GM23338 (cell line): Measurements from ENCODE around the gene EREG.

Experiments
- EZH2 ChIP-seq: fragments of 200-600 bp; sonication (generic); IDR thresholded peaks from one replicate; pipeline ENCODE4 v1.8.0; 2017; ENCODE audit warnings: antibody characterized with exemption, mild to moderate bottlenecking, low read depth; ENCODE audit not compliant: unreplicated experiment
- ZNF331 ChIP-seq: fragments of 250-450 bp; sonication (Bioruptor Pico); IDR thresholded peaks from 2 replicates; pipeline ENCODE4 v1.5.0; 2020; ENCODE audit warnings: low read depth, mild to moderate bottlenecking, moderate library complexity
- TF ChIP-seq, protein P1 (sequence below), 2 experiments: fragments of 200-600 bp in 1 of 2; sonication (generic) in 1 of 2; conservative IDR thresholded peaks; 2 replicates each; pipeline versions ENCODE4 v1.5.1 to v1.6.1; 2016 to 2017; ENCODE audit warnings: antibody characterized with exemption in 2 of 2, low read depth in 2 of 2, mild to moderate bottlenecking in 2 of 2, moderate library complexity in 1 of 2

- TF ChIP-seq, protein P1, sequence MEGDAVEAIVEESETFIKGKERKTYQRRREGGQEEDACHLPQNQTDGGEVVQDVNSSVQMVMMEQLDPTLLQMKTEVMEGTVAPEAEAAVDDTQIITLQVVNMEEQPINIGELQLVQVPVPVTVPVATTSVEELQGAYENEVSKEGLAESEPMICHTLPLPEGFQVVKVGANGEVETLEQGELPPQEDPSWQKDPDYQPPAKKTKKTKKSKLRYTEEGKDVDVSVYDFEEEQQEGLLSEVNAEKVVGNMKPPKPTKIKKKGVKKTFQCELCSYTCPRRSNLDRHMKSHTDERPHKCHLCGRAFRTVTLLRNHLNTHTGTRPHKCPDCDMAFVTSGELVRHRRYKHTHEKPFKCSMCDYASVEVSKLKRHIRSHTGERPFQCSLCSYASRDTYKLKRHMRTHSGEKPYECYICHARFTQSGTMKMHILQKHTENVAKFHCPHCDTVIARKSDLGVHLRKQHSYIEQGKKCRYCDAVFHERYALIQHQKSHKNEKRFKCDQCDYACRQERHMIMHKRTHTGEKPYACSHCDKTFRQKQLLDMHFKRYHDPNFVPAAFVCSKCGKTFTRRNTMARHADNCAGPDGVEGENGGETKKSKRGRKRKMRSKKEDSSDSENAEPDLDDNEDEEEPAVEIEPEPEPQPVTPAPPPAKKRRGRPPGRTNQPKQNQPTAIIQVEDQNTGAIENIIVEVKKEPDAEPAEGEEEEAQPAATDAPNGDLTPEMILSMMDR (conservative IDR thresholded peaks at IDR 0.05; ENCODE audit: low read depth in 2 of 2), result no peak
- no peak for TF ChIP-seq ZNF331 (CRISPR knock-in tag)
- no peak for TF ChIP-seq EZH2
These were observed 59.2 kb downstream of the EREG start for GRCh38 chr4:74424111-74424510.
